ENCODE measurements around the gene APCDD1.

DNA sequence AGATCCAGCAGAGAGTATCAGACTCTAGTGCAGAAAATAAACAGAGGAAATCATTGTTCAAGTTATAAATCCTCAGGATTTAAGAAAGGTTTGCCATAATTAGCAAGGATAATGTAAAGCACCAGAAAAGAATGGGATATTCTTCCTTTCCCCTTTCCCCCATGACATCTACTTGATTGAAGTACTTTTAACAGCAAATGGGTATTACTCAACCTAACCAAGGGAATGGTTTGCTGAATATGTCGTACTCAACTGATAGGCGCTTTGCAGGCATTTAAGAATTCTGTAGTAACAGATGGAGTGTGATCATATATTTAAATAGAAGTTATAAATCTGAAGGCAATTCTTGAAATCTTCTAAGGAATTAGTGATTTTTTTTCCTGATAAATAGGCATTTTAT is 2.7 kb downstream of the APCDD1 start:
- TF ChIP-seq, protein P1, sequence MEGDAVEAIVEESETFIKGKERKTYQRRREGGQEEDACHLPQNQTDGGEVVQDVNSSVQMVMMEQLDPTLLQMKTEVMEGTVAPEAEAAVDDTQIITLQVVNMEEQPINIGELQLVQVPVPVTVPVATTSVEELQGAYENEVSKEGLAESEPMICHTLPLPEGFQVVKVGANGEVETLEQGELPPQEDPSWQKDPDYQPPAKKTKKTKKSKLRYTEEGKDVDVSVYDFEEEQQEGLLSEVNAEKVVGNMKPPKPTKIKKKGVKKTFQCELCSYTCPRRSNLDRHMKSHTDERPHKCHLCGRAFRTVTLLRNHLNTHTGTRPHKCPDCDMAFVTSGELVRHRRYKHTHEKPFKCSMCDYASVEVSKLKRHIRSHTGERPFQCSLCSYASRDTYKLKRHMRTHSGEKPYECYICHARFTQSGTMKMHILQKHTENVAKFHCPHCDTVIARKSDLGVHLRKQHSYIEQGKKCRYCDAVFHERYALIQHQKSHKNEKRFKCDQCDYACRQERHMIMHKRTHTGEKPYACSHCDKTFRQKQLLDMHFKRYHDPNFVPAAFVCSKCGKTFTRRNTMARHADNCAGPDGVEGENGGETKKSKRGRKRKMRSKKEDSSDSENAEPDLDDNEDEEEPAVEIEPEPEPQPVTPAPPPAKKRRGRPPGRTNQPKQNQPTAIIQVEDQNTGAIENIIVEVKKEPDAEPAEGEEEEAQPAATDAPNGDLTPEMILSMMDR (IDR thresholded peaks at IDR 0.05), result no peak
- TF ChIP-seq POLR2A (IDR thresholded peaks at IDR 0.05), result no peak

All from thyroid gland (tissue), 4 donors.